ENCODE measurements around the gene PIMREG.
"Not testable (repeated sequence)": the region's sequence is repeated elsewhere in the genome, so short reads cannot be mapped to it uniquely, and the experiment has no call there.

The PIMREG gene

DNA sequence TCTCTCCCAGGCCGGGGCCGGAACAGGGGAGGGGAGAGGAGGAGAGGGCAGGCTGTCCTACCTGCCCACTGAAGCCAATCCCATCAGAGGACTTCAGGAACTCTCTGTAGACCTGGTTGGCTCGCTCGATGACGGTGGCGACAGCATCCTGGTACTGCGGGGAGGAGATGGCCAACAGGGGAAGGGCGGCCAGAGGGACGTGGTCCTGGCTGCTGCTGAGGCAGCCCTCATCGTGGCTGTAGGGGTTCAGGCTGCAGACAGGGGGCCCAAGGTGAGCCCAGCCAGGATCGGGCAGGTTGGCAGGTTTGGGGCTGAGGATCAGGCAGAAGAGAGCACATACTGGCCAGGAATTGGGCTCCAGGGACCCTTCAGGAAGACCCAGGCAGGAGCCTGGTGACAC lies 34.2 kb downstream of the PIMREG start:
- no peak for DNase-seq (ENCODE audit: low read depth)

DNA sequence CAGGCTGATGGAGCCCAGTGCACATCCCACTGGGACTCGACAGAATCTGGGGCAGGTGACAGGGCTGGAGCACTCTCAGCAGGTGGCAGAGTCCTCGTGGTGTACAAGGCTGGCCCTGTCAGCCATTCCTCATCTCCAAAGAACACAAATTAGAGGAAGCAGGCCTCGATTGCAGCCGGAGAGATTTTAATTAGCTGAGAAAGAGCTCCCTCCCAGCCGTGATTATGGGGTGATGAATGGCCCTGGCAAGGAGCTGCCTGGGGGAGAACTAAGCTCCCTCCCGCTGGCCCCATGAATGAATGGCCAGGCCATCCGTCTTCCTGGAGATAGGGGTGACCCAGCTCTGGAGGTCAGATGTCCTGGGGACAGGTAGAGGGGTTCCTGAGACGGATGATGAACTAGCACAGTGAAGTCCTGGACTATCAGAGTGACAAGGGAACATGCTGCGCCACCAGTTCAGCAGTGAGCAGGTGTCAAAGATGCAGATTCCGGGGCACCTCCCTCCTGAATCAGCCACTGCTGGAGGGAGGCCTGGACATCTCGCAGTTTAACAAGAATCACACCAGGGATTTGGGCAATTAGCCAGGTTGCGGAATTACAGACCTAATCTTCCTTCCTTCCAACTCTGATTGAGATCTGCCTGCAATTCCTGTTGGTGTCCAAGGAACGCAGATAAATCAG lies 35.5 kb downstream of the PIMREG start:
- no peak for DNase-seq (ENCODE audit: low read depth)

DNA sequence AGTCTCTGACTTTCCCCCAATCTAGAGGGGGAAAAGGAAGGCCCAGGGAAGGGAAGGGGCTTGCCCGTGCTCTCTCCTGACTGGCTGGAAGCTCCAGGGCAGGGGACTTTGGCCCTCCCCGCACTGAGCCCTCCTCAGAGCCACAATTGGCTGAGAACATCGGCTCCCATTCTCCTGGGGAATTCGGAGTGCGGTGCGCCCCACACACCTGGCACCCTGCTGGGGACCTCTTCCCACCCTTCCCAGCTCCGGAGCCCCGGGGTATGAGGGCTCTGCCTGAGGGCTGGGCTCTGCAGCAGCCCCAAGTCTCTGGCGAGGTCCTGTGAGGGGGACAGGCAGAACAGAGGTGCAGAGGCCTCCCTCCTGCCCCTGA lies 36.0 kb downstream of the PIMREG start:
- DNase-seq (ENCODE audit: low read depth), result no peak

DNA sequence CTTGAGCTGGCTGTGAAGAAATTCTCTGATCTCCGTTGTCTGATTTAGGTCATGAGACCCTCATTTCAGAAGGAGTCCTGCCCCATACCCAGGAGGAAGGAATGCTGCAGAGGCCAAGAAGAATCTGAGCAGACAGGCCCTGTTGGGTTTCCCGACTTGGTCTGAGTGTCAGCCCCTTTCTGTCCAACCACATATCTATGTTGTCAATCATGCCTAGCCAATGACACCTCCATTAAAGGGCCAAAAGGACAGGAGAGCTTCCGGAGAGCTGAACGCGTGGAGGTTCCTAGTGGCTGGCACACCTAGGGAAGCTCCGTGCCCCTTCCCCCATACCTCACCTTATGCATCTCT lies 37.8 kb downstream of the PIMREG start:
- DNase-seq (ENCODE audit: low read depth), result no peak

DNA sequence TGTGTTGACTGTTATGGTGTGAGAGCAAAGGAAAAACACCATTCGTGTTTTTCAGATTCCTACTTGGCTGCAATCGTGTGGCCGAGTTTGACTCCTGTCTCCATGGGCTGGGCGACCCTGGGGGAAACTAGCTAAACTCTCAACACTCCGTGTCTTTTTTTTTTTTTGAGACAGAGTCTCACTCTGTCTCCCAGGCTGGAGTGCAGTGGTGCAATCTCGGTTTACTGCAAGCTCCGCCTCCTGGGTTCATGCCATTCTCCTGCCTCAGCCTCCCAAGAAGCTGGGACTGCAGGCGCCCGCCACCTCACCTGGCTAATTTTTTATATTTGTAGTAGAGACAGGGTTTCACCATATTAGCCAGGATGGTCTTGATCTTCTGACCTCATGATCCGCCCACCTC lies 38.5 kb downstream of the PIMREG start:
- DNase-seq (ENCODE audit: low read depth), result not testable (repeated sequence)

DNA sequence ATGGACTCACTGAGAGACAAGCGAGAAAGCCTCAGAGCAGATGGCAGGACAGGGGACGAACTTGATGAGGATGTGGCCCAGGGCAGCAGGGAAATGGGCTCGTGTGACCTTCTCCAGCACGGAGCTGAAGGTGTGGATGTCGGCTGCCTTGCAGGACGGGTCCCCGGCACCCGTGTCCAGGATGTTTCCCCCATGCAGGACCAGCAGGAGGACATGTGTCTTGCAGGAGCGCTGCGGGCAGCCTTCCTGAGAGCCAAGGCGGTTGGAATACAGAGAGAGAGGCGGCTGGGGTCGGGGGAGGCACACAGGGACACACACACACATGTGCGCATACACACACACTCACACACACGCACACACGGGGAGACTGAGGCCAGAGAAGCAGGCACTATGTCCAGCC lies 39.3 kb downstream of the PIMREG start:
- no peak for DNase-seq (ENCODE audit: low read depth)

DNA sequence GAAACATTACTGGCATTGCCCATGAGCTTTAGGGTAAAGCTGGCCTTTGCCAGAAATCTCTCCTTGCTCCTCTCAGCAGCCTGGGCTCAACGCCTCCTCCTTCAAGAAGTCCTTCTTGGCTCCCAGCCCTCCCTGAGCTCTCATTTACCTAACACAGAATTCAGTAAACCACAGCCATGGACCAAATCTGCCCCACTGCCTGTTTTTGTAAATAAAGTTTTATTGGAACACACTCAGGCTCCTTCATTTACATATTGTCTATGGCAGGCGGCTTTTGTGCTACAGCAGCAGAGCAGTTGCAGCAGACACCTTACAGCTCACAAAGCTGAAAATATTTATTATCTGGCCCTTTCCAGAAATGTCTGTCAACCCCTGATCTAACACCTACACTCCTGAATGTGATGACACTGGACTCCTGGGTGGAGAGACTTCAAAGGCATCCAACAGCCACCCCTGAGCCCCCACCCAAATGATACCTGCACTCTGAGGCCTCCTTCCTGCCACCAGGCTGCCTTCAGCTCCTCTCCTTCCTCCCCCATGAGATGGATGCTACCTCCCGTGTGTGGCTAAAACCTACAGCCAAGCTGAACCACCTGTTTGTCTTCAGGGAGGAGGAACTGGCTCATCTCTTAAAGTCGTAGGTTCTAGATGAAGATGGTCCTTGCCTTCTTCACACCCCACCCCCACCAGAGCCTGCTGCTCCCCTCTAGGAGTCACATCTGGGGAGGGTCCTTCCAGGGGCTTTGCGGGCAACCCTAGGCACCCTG lies 41.6 kb downstream of the PIMREG start:
- no peak for DNase-seq (ENCODE audit: low read depth)

DNA sequence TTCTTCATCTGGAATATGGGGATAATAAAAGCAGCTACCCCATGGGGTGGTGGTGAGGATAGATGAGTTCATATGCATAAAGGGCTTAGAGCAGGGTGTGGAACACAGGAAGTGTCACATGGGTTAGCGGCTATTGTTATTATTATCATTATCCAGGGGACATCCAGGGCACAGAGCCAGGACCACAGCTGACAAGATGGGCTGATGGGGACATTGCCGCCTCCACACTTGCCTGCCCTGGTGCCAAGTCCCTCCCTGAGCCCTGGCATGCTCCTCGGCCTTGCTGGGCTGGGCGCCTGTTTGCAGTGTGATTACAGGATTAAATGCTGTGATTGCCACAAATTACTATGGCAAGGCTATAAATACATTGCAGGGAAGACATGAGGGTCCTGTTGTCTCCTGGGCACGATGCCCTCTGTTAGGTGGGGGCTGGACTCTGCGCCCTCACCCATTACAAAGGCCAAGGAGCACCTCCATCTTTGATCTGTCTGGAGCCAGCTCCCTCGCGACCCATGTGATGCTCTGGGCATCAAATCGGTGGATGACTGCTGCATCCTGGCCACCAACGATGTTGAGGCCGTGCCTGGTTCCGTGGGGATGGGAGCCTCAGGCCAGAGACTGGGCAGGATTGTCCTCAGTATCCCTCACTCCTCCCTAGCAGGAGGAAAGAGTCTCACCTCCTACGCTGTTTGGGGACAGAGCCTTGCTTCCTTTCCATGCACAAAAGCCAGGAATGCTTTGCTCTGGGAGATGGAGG lies 43.2 kb downstream of the PIMREG start:
- no peak for DNase-seq (ENCODE audit: low read depth)

DNA sequence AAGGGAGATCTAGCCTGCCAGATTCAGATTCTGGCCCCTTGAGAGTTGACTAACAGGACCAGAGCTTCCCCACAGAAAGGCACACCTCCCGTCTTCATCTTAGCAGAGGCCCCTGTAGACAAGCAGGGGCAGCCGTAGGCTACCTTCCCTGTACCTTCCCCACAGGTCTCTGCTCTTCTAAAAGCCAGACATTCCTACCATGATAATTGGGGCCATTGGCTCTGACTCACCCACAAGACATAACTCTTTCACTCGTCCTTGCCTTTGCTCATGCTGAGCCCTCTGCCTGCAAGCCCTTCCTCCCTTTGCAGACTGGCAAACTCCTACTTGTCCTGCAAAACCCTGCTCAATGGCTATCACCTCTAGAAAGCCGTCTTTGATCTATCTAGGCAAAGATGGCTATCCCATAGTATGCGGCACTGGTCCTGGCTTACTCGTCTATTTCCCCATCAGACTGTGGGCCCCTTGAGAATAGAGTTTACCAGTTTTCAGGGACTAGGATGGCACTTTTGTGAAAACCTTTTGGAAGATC lies 43.8 kb downstream of the PIMREG start:
- no peak for DNase-seq (ENCODE audit: low read depth)

DNA sequence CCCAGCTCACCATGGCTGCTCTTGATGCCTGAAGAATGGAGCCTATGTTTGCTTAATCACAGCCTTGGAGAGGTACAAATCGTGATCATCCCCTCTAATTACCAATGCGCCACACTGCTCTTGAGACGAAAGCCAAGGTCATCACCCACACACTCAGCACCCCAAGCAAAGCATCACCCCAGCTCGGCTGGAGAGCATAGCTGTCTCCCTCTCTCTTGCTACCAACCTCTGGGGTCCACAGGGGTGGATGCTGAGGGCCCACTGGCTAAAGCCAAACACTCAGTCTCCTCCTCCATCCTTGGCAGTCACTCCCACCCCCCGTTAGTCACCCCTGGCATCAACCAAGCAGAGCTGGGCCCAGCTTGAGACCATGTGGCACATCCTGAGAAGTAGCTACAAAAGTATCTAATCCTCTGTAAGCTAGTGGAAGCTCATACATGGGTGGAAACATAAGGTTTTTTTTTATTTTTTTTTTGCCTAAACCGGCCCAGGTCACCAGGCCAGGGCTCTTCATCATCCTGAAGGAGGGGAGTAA lies 44.8 kb downstream of the PIMREG start:
- no peak for DNase-seq (ENCODE audit: low read depth)

DNA sequence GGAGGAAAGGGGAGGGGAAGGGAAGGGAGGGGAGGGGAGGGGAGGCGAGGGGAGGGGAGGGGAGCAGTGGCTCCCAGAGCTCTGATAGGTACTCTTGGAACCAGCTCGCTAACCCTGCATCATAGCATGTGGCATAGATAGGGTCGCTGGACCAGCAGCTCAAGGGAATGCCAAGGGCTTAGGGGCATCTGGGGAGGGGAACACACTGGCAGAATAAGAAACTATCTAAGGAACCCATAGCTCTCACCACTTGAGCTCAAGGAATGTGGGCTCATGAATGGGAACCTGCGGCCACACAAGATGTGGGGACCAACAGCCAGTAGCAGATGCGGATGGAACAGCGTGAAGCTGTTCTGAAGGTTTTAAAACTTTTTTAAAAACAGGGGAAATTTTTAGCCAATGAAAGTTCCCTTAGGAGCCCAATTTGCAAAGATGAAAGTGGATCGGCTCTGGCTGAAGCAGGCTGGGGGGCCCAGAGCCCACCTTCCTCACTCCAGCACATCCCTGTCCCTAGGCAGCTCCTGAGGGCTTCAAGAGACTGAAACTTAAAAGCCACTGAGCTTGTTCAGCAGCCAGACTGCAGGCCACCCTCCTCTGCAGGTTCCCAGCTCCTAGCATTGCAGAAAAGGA lies 46.9 kb downstream of the PIMREG start:
- no peak for DNase-seq (ENCODE audit: low read depth)

DNA sequence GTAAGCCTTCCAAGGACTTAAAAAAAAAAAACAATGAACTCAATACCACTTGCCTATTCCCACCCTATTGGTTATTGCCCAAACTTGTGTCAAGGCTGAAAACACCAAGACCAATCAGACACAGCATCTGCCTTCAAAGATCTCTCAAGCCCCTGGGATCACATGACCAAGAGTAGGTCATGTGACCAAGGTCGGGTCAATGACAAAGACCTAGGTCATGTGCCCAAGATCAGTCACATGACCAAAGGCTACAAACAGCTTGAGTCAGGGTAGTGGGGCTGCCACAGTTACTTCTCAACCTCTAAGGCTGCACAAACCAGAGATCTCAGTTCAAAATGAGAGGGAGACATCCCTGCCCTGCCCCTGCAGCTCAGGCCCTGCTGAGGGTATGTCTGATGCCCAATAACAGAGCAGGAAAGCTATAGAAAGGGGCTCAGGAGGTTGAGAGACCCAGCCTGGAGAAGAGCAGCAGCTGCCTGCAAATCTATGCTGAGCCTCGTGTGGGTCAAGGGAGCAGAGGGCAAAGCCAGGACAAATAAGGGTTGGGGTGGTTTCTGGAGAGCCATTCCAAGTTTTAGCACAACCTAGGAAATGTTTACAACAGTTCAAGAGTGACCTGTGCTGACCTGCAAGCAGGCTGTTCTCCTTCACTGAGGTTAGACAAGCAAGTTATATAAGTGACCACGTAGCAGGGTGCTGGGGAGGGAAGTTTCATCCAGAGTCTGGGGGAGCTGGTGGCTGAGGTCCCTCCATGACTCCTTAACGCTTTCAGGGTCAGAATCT lies 48.8 kb downstream of the PIMREG start:
- DNase-seq (ENCODE audit: low read depth), result no peak

DNA sequence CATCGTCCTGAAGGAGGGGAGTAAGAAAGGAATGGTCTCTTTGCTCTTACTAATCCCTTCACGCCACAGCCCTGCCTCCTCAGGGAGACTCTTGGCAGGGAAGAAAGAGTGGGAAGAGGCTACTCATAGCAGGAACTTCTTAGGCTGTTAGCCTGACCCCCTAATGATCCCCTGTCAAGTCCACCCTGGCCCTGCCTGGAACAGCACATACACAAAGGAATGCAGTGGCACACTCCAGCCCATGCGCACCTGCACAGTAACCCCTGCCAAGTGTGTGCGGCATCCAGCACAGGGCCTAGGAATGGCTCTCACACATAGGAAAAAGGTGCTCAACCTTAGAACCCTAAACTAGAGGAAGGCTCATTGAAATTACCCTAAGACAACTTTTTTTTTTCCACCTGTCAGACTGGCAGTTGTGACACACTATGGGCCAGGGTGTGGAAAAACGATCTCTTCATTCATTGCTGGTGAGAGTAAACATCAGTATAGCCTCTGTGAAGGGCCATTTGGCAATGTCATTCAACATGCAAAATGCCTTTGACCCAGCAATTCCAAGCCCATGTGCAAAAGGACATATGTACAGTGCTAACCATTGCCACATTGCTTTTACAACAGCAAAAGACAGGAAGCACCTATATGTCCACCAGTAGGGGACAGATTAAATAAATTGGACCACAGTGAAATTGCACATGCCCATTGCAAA lies 50.1 kb downstream of the PIMREG start:
- DNase-seq (ENCODE audit: low read depth), result no peak

DNA sequence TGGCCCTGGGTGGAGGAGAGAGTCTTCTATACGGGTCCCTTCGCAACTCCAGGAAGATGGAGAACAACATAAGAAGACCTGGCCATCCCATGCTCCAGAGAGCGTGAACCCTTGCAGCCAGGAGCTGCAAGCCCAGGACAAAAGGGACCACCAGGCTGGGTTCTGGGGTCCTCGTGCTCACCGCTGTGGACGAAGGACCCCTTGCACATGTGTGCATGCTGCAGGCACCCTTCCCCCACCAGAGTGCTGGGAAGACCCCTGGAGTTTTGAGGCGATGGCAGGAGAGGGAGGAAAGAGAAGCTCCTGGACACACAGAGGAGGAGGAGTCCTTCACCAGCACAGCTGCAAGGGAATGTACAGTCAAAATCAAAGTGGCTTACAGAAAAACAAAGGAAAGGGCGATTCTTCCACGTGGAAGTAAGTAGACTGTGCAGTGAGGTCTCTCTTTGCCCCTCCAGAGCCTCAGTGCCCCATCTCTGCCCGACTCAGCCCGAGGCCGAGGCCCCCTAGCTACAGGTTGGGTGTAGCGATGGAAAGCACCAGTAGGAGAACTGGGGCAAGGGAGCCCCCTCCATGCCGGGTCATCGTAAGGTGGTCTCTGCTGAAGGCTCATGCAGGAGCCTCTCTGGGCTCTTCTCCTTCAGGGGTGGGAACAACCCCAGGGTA lies 51.3 kb downstream of the PIMREG start:
- DNase-seq (ENCODE audit: low read depth), result no peak

DNA sequence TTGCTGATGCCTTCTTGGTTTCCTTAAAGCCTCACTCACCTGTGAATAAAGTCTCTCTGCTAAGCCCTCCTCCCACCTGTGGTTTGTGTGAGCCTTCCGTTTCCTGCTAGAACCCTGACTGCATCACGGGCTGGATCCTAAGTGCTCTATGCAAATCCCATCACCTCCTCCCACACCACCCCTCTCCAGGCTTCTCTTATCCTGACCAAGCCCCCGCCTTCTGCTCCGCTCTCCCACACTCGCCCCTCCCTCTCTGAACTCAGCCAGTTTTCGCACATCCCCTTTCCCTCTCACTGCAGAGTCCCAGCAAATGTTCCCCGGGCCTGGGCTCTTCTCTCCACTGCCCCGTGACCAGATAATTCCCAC lies 51.8 kb downstream of the PIMREG start:
- DNase-seq (ENCODE audit: low read depth), result no peak

DNA sequence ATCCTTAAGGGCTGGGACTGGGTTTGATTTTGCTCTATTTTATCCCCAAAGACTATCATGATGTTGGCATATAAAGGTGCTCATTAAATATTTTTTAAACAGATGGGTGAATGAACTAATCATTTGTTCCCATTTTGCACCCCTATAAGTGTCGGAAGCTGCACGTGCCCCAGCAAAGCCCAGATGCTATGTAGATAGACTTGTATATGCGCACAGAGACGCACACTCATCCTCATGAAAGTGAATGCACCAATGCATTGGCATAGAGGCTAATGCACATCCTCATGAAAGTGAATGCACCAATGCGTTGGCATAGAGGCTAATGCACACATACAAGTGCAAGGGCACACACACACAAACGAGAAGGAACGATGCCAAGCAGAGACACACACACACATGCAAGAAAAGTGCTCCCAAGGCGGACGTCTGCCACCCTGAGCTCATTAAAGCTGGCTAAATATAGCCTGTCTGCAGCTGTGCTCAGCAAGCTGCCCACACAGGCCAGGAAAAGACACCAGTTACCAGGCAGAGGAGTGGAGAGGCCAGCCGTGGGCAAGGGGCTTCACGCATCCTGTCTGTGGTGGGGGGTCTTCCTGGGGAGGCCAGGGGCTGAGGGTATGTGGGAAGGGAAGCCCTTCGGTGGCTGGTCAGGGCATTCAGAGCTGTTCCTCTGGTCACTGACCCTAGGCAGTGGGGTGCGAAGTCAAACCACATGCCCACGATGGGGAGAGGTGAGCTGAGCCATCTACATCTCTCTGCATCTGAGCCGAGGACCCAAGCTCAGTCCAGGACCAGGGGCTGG lies 52.6 kb downstream of the PIMREG start:
- DNase-seq (ENCODE audit: low read depth), result no peak

DNA sequence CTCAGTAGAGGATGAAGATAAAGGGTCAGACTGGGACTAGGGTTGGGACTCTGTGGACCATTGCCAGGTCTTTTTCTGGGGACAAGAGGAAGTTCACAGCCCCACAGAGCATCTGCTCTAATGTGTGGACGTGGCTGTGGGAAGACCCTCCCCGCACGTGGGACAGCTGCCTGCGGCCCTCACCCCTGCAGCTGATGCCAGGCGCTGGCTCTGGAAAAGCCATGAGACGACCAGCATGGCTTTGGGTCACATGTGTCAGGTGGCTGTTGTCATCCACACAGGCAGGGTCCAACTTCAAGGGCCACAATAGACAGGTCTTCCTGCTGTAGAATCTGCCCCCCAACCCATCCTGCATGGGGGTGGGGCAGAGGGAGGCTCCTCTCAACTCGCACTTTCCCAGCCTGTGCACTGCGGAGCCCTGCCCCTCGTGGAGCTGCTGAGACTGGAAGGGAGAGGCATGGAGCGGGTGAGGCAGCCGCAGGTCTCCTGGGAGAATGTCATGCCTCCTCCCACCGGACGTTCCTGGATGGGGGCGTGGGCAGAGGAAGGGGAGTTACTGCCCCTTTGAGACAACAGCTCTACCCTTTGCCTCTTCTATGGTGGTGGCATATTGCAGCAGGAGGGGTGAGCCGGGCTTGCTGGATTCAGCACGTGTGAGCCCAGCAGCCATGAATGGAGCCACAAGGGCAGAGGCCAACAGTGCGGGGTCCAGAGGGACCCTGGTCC lies 53.4 kb downstream of the PIMREG start:
- no peak for DNase-seq (ENCODE audit: low read depth)

DNA sequence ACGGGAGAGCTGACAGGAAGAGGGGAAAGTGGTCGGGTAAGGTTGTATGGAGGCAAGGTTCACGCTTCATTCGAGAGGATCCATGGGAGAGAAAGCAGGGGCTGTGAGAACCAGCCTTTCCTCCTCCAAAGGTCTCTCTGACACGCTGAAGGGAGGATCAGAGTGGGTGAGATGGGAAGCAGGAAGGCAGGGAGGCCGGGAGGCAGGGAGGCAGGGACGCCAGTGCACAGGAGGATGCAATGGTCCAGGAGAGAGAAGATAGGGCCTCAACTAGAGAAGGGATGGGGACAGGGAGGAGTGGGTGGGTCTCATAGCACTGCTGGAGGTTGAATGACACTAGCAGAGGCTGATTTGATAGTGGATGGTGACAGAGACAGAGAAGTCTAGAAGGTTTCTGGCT lies 54.1 kb downstream of the PIMREG start:
- no peak for DNase-seq (ENCODE audit: low read depth)
